H9 (cell line): ENCODE measurements around the gene MBD5. TPM values are rescaled to one million over a fixed set of nuclear protein-coding genes. Genes with fewer than 3 reads are reported as not detected.

ENCODE experiments used
- DNase-seq: peaks from one replicate; pipeline ENCODE4 v3.0.0-alpha.2; 2017
- H2AFZ ChIP-seq: one replicate; pipeline ENCODE4 v1.6.1; 2013; ENCODE audit warnings: mild to moderate bottlenecking, low read length, control low read depth, moderate library complexity
- H2AK5ac ChIP-seq: 2 replicates; pipeline ENCODE4 v1.6.1; 2013; ENCODE audit warnings: low read length, control low read depth, mixed read lengths; ENCODE audit not compliant: insufficient read length
- H2BK120ac ChIP-seq: one replicate; pipeline ENCODE4 v1.6.1; 2013; ENCODE audit warnings: low read depth, mild to moderate bottlenecking, low read length, control low read depth, inconsistent platforms; ENCODE audit not compliant: poor library complexity, severe bottlenecking
- H2BK12ac ChIP-seq: 2 replicates; pipeline ENCODE4 v1.6.1; 2013; ENCODE audit warnings: low read length, control low read depth, mixed read lengths, low read depth; ENCODE audit not compliant: insufficient read length
- H2BK15ac ChIP-seq: 2 replicates; pipeline ENCODE4 v1.6.1; 2013; ENCODE audit warnings: low read depth, low read length, control low read depth
- H2BK20ac ChIP-seq: one replicate; pipeline ENCODE4 v1.6.1; 2013; ENCODE audit warnings: low read depth, mild to moderate bottlenecking, low read length, control low read depth, inconsistent platforms; ENCODE audit not compliant: poor library complexity, severe bottlenecking
- H2BK5ac ChIP-seq: 2 replicates; pipeline ENCODE4 v1.6.1; 2013; ENCODE audit warnings: low read length, control low read depth, mixed read lengths; ENCODE audit not compliant: insufficient read length
- H3K14ac ChIP-seq: 2 replicates; pipeline ENCODE4 v1.6.1; 2013; ENCODE audit warnings: low read length, control low read depth; ENCODE audit not compliant: insufficient read depth
- H3K18ac ChIP-seq: 2 replicates; pipeline ENCODE4 v1.6.1; 2013; ENCODE audit warnings: low read depth, mild to moderate bottlenecking, mixed read lengths, low read length, control low read depth; ENCODE audit not compliant: insufficient read length
- H3K23ac ChIP-seq: 2 replicates; pipeline ENCODE4 v1.6.1; 2013; ENCODE audit warnings: low read length, control low read depth, mixed read lengths, low read depth; ENCODE audit not compliant: insufficient read length
- H3K23me2 ChIP-seq: 2 replicates; pipeline ENCODE4 v1.6.1; 2013; ENCODE audit warnings: low read depth, mild to moderate bottlenecking, mixed read lengths, low read length, control low read depth; ENCODE audit not compliant: insufficient read length, poor library complexity, severe bottlenecking
- H3K27ac ChIP-seq: 2 replicates; pipeline ENCODE4 v1.5.1; 2013; ENCODE audit warnings: low read length, control low read depth, mixed read lengths, low read depth; ENCODE audit not compliant: insufficient read length
- H3K27me3 ChIP-seq: 2 replicates; pipeline ENCODE4 v1.6.1; 2013; ENCODE audit warnings: low read length, control low read depth, inconsistent platforms; ENCODE audit not compliant: insufficient read depth
- H3K4ac ChIP-seq: 2 replicates; pipeline ENCODE4 v1.6.1; 2013; ENCODE audit warnings: low read depth, mild to moderate bottlenecking, control low read depth, inconsistent platforms, low read length, moderate library complexity
- H3K4me1 ChIP-seq: 2 replicates; pipeline ENCODE4 v1.6.1; 2013; ENCODE audit warnings: low read length, control low read depth, inconsistent platforms; ENCODE audit not compliant: insufficient read depth
- H3K4me2 ChIP-seq: 2 replicates; pipeline ENCODE4 v1.6.1; 2013; ENCODE audit warnings: low read length, control low read depth, mixed read lengths; ENCODE audit not compliant: insufficient read length, insufficient read depth
- H3K56ac ChIP-seq: 2 replicates; pipeline ENCODE4 v1.6.1; 2013; ENCODE audit warnings: low read depth, mild to moderate bottlenecking, mixed read lengths, low read length, control low read depth; ENCODE audit not compliant: insufficient read length
- H3K79me1 ChIP-seq: 2 replicates; pipeline ENCODE4 v1.6.1; 2013; ENCODE audit warnings: low read depth, mild to moderate bottlenecking, moderate library complexity, low read length, control low read depth, inconsistent platforms; ENCODE audit not compliant: insufficient read depth, poor library complexity, severe bottlenecking
- H3K79me2 ChIP-seq: 2 replicates; pipeline ENCODE4 v1.6.1; 2013; ENCODE audit warnings: low read length, control low read depth, inconsistent platforms; ENCODE audit not compliant: insufficient read depth
- H3K9ac ChIP-seq: 2 replicates; pipeline ENCODE4 v1.6.1; 2013; ENCODE audit warnings: low read length, control low read depth, mixed read lengths; ENCODE audit not compliant: insufficient read length; ENCODE audit errors: extremely low read depth
- H3K9me3 ChIP-seq: one replicate; pipeline ENCODE4 v1.6.1; 2013; ENCODE audit warnings: low read depth, low read length, inconsistent platforms; ENCODE audit not compliant: control insufficient read depth
- H3T11ph ChIP-seq: one replicate; pipeline ENCODE4 v1.6.1; 2013; ENCODE audit warnings: mild to moderate bottlenecking, low read length, control low read depth, inconsistent platforms
- H4K20me1 ChIP-seq: one replicate; pipeline ENCODE4 v1.6.1; 2013; ENCODE audit not compliant: control insufficient read depth, insufficient read length, insufficient read depth
- H4K5ac ChIP-seq: 2 replicates; pipeline ENCODE4 v1.6.1; 2013; ENCODE audit warnings: low read depth, mild to moderate bottlenecking, mixed read lengths, low read length, control low read depth; ENCODE audit not compliant: insufficient read length
- H4K8ac ChIP-seq: replicated peaks from 2 replicates; pipeline ENCODE4 v1.6.1; 2013; ENCODE audit warnings: low read length, control low read depth, mixed read lengths, low read depth; ENCODE audit not compliant: insufficient read length
- H4K91ac ChIP-seq: 2 replicates; pipeline ENCODE4 v1.6.1; 2013; ENCODE audit warnings: low read depth, mild to moderate bottlenecking, moderate library complexity, mixed read lengths, low read length, control low read depth; ENCODE audit not compliant: insufficient read length
- H3K27ac Mint-ChIP-seq, 3 experiments: 2 replicates in 2 of 3; 3 replicates in 1 of 3; pipeline ENCODE4 v1.8.0; 2020 to 2021; ENCODE audit warnings: mixed read lengths in 3 of 3, mild to moderate bottlenecking in 1 of 3, moderate library complexity in 1 of 3
- H3K27me3 Mint-ChIP-seq: 2 replicates; pipeline ENCODE4 v1.8.0; 2021; ENCODE audit warnings: low read depth, mild to moderate bottlenecking, moderate library complexity, mixed read lengths
- H3K36me3 Mint-ChIP-seq, 3 experiments: 2 replicates in 2 of 3; 3 replicates in 1 of 3; pipeline ENCODE4 v1.8.0; 2020 to 2021; ENCODE audit warnings: low read depth in 3 of 3, mixed read lengths in 3 of 3; ENCODE audit not compliant: insufficient read depth in 1 of 3
- H3K4me1 Mint-ChIP-seq, 2 experiments: 2 replicates each; pipeline ENCODE4 v1.8.0; 2020; ENCODE audit warnings: mixed read lengths in 2 of 2
- H3K4me3 Mint-ChIP-seq, 2 experiments: 2 replicates in 1 of 2; 3 replicates in 1 of 2; pipeline ENCODE4 v1.8.0; 2020 to 2021; ENCODE audit warnings: mild to moderate bottlenecking in 2 of 2, mixed read lengths in 2 of 2, moderate library complexity in 1 of 2
- H3K9me3 Mint-ChIP-seq, 2 experiments: 2 replicates in 1 of 2; 3 replicates in 1 of 2; pipeline ENCODE4 v1.8.0; 2020; ENCODE audit warnings: mild to moderate bottlenecking in 2 of 2, mixed read lengths in 2 of 2, moderate library complexity in 1 of 2
- CTCF ChIP-seq: fragments of 200-600 bp; sonication (generic); conservative IDR thresholded peaks from 3 replicates; pipeline ENCODE4 v1.8.0; 2021; ENCODE audit warnings: antibody characterized with exemption, mild to moderate bottlenecking
- WGBS: extraction: QIAGEN DNeasy Blood & Tissue Kit; methylation state at CpG from one replicate; pipeline ENCODE4 v1.1.7; 2013; ENCODE audit warnings: missing lambda C conversion rate, low lambda C conversion rate, mixed read lengths; ENCODE audit not compliant: insufficient read length; ENCODE audit errors: extremely low coverage; 5-methylcytosine and 5-hydroxymethylcytosine counted together
- total RNA-seq: library from RNA; stranded (reverse); gene quantifications from 2 replicates; pipeline ENCODE4 v1.2.1, GENCODE V29; 2021

The MBD5 gene
- total RNA-seq, 1 experiment from 2014 or later, result 23.1 TPM

DNA sequence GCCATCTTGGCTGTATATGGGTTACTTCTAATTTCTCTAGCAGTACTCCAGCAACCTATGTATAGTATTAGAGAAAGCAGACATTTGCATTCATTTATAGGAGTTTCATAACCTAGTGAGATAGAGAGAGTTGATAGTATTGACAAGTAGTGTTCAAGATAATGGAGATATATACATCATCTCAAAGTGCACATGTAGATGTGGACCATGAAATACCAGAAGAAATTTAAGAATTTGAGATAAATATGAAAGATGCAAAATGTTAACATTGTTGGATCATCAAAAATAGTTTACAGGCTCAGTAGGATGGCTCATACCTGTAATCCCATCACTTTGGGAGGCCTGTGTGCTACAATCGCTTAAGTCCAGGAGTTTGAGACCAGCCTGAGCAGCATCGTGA is 243.0 kb downstream of the MBD5 start:
- H3T11ph ChIP-seq, result no peak overlapping the region
- peaks cover 13% of the 10 kb centered on the region for H3K9me3 ChIP-seq
- peaks cover 3 to 8% of the 10 kb centered on the region in 2 experiments; a peak in 3 of 4 replicates for H3K4me1 Mint-ChIP-seq
- H4K5ac ChIP-seq, result no peak overlapping the region
- no peak overlapping the region for H2BK20ac ChIP-seq
- no peak overlapping the region for H3K4ac ChIP-seq
- H2BK120ac ChIP-seq, result no peak overlapping the region
- no peaks in the 10 kb centered on the region for H3K23me2 ChIP-seq
- H2BK15ac ChIP-seq, result no peak overlapping the region
- no peaks in the 10 kb centered on the region for H3K27me3 Mint-ChIP-seq
- WGBS, result no CpG with 5 or more reads among the region's 2 CpGs
- no peaks in the 10 kb centered on the region for H3K4me1 ChIP-seq
- no peak overlapping the region for H3K9ac ChIP-seq
- H3K4me2 ChIP-seq, result no peak overlapping the region
- no peak for DNase-seq
- no peak overlapping the region for H4K91ac ChIP-seq
- no peak overlapping the region for H2AK5ac ChIP-seq
- no peak overlapping the region for H2BK5ac ChIP-seq
- H3K9me3 Mint-ChIP-seq, result peaks cover 16% of the 10 kb centered on the region in 2 experiments
- no peak overlapping the region for H3K23ac ChIP-seq
- H3K27me3 ChIP-seq, result no peaks in the 10 kb centered on the region
- H4K8ac ChIP-seq, result no peak overlapping the region
- H4K20me1 ChIP-seq, result no peaks in the 10 kb centered on the region
- H3K79me2 ChIP-seq, result no peaks in the 10 kb centered on the region
- H2BK12ac ChIP-seq, result no peak overlapping the region
- H3K4me3 Mint-ChIP-seq, result no peak overlapping the region
- H3K27ac ChIP-seq, result no peak overlapping the region
- peaks cover 16 to 17% (median 17%) of the 10 kb centered on the region in 3 experiments for H3K36me3 Mint-ChIP-seq
- no peaks in the 10 kb centered on the region for H3K79me1 ChIP-seq
- no peak overlapping the region for H2AFZ ChIP-seq
- H3K18ac ChIP-seq, result no peak overlapping the region
- H3K14ac ChIP-seq, result no peak overlapping the region
- no peak for TF ChIP-seq CTCF
- H3K27ac Mint-ChIP-seq, result no peak overlapping the region
- no peak overlapping the region for H3K56ac ChIP-seq
